Effector memory CD4-positive, alpha-beta T cell (primary cell): ENCODE measurements around the gene PTMA.

ENCODE experiments used
- DNase-seq, 3 donors: peaks; one replicate each; pipeline ENCODE4 v3.0.0-alpha.2; 2020
- H3K27ac ChIP-seq: 2 replicates; pipeline ENCODE4 v1.7.0; 2013; ENCODE audit warnings: mild to moderate bottlenecking, low read length, moderate library complexity; ENCODE audit not compliant: insufficient read depth, poor library complexity, severe bottlenecking
- H3K27me3 ChIP-seq: replicated peaks from 2 replicates; pipeline ENCODE4 v1.7.0; 2013; ENCODE audit warnings: mild to moderate bottlenecking, low read length; ENCODE audit not compliant: insufficient read depth, control insufficient read depth, poor library complexity, severe bottlenecking
- H3K36me3 ChIP-seq: 2 replicates; pipeline ENCODE4 v1.7.0; 2013; ENCODE audit warnings: mild to moderate bottlenecking, low read length, moderate library complexity; ENCODE audit not compliant: control insufficient read depth, insufficient read depth
- H3K4me1 ChIP-seq: 2 replicates; pipeline ENCODE4 v1.7.0; 2013; ENCODE audit warnings: low read length, mild to moderate bottlenecking; ENCODE audit not compliant: control insufficient read depth, insufficient read depth, poor library complexity, severe bottlenecking
- H3K4me3 ChIP-seq: 2 replicates; pipeline ENCODE4 v1.7.0; 2013; ENCODE audit warnings: low read length, low read depth, mild to moderate bottlenecking; ENCODE audit not compliant: insufficient read depth, poor library complexity, severe bottlenecking
- H3K9me3 ChIP-seq: 2 replicates; pipeline ENCODE4 v1.7.0; 2013; ENCODE audit warnings: mild to moderate bottlenecking, low read length, moderate library complexity; ENCODE audit not compliant: control insufficient read depth

PTMA gene

GRCh38 chr2:231676243-231676642 lies 32.1 kb upstream of the PTMA start:
- no peak overlapping the region for H3K4me3 ChIP-seq
- H3K4me1 ChIP-seq: no peaks in the 10 kb centered on the region
- H3K27ac ChIP-seq: no peak overlapping the region
- no peaks in the 10 kb centered on the region for H3K9me3 ChIP-seq
- peaks cover 4% of the 10 kb centered on the region for H3K27me3 ChIP-seq
- no peak for DNase-seq
- H3K36me3 ChIP-seq: no peaks in the 10 kb centered on the region

GRCh38 chr2:231677632-231678104 lies 30.7 kb upstream of the PTMA start:
- no peaks in the 10 kb centered on the region for H3K9me3 ChIP-seq
- peaks cover 4% of the 10 kb centered on the region for H3K27me3 ChIP-seq
- DNase-seq: peak; percentile 67 to 73 (median 70)
- no peaks in the 10 kb centered on the region for H3K36me3 ChIP-seq
- H3K4me3 ChIP-seq: no peak overlapping the region
- no peak overlapping the region for H3K27ac ChIP-seq
- H3K4me1 ChIP-seq: no peaks in the 10 kb centered on the region

DNA sequence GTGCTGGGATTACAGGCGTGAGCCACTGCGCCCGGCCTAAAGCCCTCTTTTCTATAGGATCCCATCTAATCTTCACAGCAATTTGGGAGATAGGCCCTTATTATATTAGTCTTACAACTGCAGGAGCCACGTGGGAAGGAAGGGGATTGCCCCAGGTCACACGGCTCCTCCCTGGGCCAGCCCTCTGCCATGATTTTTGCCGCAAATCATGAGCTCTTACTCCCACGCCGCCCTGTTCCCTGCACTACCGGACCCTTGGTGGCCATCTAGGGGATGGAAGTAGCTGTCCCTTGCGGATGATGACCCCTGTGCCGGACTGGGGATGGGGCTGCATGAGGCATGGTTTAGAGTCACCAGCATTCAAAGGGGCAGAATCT lies 28.4 kb upstream of the PTMA start:
- H3K27me3 ChIP-seq: peaks cover 4% of the 10 kb centered on the region
- no peaks in the 10 kb centered on the region for H3K36me3 ChIP-seq
- H3K4me1 ChIP-seq: no peaks in the 10 kb centered on the region
- no peak overlapping the region for H3K27ac ChIP-seq
- H3K9me3 ChIP-seq: no peaks in the 10 kb centered on the region
- H3K4me3 ChIP-seq: no peak overlapping the region
- no peak for DNase-seq

DNA sequence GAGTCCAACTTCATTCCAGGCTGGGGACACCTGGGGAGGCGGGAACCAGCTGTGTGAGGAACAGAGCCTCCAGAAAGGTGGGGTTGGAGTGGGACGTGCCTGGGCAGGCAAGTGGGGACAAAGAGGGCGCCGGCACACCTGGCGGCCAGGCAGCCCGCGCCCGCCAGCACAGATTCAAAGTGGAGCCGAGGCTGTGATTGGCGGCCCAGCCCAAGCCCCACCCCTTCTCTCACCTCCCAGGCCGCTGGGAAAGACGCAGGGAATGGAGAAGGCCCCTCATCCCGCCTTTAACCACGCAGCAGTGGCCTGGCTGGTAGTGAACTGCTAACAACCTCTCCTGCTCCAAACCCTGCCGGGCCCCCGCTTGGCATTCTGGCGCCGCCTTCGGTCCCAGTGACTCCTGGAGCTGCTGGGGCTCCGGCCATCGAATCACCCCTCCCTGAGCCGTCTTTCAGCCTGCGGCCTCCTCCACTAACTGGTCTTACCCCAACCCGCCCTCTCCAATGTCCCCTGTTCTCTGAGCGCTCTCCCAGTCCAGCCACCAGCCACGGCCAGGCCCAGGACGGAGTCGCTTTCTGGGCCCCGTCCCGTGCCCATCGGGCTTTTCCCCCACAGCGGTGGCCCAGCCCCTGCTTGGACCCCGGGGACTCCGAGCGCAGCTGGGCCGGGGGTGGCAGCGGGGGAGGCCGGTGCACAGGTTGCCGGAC lies 27.9 kb upstream of the PTMA start:
- peaks cover 4% of the 10 kb centered on the region for H3K27me3 ChIP-seq
- no peaks in the 10 kb centered on the region for H3K36me3 ChIP-seq
- H3K4me3 ChIP-seq: no peak overlapping the region
- no peak overlapping the region for H3K27ac ChIP-seq
- no peaks in the 10 kb centered on the region for H3K9me3 ChIP-seq
- DNase-seq: no peak
- no peaks in the 10 kb centered on the region for H3K4me1 ChIP-seq

DNA sequence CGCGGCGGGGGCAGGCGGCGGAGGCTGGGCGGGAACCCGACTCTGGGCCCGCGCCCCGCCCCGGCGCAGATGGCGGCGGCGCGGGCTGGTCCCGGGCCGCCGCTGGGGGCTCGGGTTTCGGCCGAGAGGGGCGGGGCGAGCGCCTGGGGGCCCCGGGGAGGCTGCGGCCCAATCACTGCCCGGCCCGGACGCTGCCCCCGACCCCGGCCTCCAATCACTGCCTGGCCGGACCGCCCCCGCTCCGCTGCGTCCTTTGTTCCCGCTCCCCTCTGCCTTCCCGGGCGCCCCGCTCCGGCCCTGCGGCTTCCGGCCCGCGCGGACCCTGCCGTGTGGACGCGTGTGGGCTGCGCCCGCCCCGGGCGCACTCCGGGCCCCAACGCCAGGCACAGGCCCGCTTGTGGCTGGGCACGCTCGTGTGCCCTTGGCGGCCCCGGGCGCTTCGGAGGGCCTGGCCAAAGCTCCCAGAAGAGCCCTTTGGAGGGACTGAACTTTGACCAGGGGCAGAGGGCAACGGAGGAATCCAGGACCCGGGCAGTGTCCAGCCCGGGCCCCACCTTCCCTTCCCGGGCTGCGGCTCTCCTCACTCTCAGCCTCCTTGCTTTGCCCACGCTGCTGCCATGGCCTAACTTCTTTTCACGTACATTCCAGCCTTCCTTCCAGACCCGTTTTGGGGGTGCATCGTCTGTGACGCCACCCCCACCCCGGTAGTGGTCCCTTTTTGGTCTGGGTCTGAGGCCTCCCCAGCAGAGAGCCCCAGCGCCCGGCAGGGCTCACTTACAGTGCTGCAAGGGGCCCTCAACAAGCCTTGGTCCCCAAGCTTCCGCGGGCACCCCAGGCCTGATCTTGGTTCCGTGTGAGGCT lies 27.1 kb upstream of the PTMA start:
- Histone ChIP-seq H3K4me1 (no peaks in the 10 kb centered on the region), H3K27me3 (peaks cover 4% of the 10 kb centered on the region), H3K9me3 (no peaks in the 10 kb centered on the region), H3K36me3 (no peaks in the 10 kb centered on the region), H3K4me3 (no peak overlapping the region), H3K27ac (no peak overlapping the region)
- DNase-seq: no peak

- Histone ChIP-seq H3K9me3 (no peaks in the 10 kb centered on the region), H3K4me3 (no peak overlapping the region), H3K27me3 (peaks cover 4% of the 10 kb centered on the region), H3K36me3 (no peaks in the 10 kb centered on the region), H3K27ac (no peak overlapping the region), H3K4me1 (no peaks in the 10 kb centered on the region)
- DNase-seq: no peak
Observed at GRCh38 chr2:231682603-231683291, 25.6 kb upstream of the PTMA start.

- no peaks in the 10 kb centered on the region for H3K4me1 ChIP-seq
- H3K9me3 ChIP-seq: no peaks in the 10 kb centered on the region
- no peaks in the 10 kb centered on the region for H3K36me3 ChIP-seq
- DNase-seq: no peak
- H3K4me3 ChIP-seq: no peak overlapping the region
- peaks cover 4% of the 10 kb centered on the region for H3K27me3 ChIP-seq
- no peak overlapping the region for H3K27ac ChIP-seq
Observed at GRCh38 chr2:231683292-231684235, 24.8 kb upstream of the PTMA start.

DNA sequence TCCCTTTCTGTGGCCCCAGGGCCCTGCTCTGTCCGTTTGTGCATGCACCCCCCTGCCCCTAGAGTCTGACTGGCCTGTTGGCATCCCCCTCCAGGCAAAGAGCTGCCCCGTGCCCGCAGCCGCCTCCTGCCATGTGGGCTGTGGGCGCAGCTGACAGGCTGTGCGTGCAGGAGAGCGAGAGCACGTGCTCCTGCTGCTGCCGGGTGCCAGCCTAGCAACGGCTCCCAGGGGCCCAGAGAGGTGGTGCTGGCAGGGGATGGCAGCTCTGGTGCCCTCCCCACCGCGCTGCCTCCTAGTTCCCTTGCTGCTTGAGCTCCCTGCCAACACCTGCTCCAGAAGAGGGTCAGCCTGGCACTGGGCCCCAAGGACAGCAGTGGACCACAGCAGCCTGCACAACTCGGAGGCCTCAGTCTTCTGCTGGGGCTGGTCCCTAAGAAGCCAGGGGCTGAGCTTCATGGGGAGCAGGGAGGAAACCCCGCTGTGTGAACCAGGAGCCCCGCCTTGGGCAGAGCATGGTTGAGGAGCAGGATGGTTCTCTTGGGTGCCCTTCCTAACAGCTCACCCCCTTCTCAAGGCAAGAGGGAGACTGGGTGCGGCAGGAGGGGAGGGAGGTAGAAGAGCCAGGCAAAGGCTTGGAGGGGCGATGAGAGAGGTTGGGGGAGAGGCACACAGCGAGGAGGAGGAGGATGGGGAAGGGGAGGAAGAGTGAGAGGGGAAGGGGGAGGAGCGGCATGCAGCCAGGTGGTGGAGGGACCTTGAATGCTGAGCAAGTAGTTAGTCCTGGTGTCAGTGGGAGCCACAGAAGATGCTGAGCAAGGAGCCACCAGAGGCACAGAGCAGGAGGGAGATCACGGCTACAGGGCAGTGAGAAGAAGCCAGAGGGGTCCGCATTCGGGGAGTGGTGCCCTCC lies 23.8 kb upstream of the PTMA start:
- no peak for DNase-seq
- Histone ChIP-seq H3K4me1 (no peaks in the 10 kb centered on the region), H3K9me3 (no peaks in the 10 kb centered on the region)

More for the DNA sequence above, 23.8 kb upstream of the PTMA start:
- Histone ChIP-seq H3K4me3 (no peak overlapping the region), H3K36me3 (no peaks in the 10 kb centered on the region), H3K27me3 (peaks cover 4% of the 10 kb centered on the region), H3K27ac (no peak overlapping the region)
